ENCODE results near the gene FIBP. TPM values are rescaled to one million over a fixed set of nuclear protein-coding genes. Genes with fewer than 3 reads are reported as not detected.
A peak's percentile ranks its signal among the peaks of the same experiment; 100 is the strongest.

Gene FIBP
- total RNA-seq, 4 donors from 2014 or later, result 53.6 to 73.2 (median 63.7) TPM

DNA sequence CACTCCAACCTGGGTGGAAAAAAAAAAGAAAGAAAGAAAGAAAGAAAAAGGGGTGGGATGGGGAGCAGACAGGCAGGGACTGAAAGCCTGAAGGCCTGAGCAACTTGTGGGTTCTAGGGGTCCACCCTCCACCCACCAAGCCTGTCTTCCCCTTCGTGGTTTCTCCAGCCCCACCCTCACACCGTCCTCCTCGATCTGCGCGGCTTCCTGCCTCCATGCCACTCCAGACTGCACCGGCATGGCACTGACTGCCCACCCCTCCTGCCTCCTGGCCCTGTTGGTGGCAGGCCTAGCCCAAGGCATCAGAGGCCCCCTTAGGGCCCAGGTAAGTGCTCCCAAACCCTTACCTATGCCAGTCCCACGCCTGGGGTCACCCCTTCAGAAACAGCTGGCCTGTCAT is 8.7 kb downstream of the FIBP start, which contains the start of gene CTSW:
TSS of gene CTSW (plus strand) at position 221 of the 400 bp plus-strand sequence. CDS start at position 239, 18 bp downstream.
- Histone ChIP-seq H3K9me3 (no peaks in the 10 kb centered on the region), H3K36me3 (peaks cover 0 to 30% (median 0%) of the 10 kb centered on the region in 3 donors), H3K4me3 (no peak within 1 kb of the TSS), H3K27me3 (no peaks in the 10 kb centered on the region), H3K4me1 (peaks cover 0 to 6% (median under 1%) of the 10 kb centered on the region in 4 donors), H3K27ac (no peak within 1 kb of the TSS)
- TF ChIP-seq, protein P1, sequence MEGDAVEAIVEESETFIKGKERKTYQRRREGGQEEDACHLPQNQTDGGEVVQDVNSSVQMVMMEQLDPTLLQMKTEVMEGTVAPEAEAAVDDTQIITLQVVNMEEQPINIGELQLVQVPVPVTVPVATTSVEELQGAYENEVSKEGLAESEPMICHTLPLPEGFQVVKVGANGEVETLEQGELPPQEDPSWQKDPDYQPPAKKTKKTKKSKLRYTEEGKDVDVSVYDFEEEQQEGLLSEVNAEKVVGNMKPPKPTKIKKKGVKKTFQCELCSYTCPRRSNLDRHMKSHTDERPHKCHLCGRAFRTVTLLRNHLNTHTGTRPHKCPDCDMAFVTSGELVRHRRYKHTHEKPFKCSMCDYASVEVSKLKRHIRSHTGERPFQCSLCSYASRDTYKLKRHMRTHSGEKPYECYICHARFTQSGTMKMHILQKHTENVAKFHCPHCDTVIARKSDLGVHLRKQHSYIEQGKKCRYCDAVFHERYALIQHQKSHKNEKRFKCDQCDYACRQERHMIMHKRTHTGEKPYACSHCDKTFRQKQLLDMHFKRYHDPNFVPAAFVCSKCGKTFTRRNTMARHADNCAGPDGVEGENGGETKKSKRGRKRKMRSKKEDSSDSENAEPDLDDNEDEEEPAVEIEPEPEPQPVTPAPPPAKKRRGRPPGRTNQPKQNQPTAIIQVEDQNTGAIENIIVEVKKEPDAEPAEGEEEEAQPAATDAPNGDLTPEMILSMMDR (IDR thresholded peaks at IDR 0.05), result no peak
- TF ChIP-seq EP300 (IDR thresholded peaks at IDR 0.05) (no peak), POLR2A (IDR thresholded peaks at IDR 0.05) (no peak)
- DNase-seq (ENCODE audit: low spot score in 2 of 2), result no peak
- 48 to 56% methylated on average over 7 of the region's 7 CpGs for WGBS, 2 donors

GRCh38 chr11:65873318-65874156 is 14.7 kb downstream of the FIBP start:
- DNase-seq (ENCODE audit: low spot score in 2 of 2), result peak; percentile 93 to 97
- Histone ChIP-seq H3K27me3 (no peaks in the 10 kb centered on the region), H3K36me3 (peaks cover 0 to 24% (median 0%) of the 10 kb centered on the region in 3 donors), H3K4me1 (peaks cover 0 to 37% (median 12%) of the 10 kb centered on the region in 4 donors), H3K9me3 (no peaks in the 10 kb centered on the region), H3K4me3 (peak overlapping the region; percentile 44 to 69 (median 56)), H3K27ac (peak overlapping the region; percentile 84 to 95 (median 92))
- TF ChIP-seq EP300 (IDR thresholded peaks at IDR 0.05) (peak; percentile 76 to 91), POLR2A (IDR thresholded peaks at IDR 0.05) (peak; percentile 53 to 81)
- TF ChIP-seq, protein P1 (IDR thresholded peaks at IDR 0.05), result peak in 2 of 5 experiments; percentile 13 to 27
- 8 to 17% methylated on average over 24 to 52 of the region's 54 CpGs for WGBS, 2 donors

- H3K4me1 ChIP-seq, result peaks cover 0 to 42% (median 12%) of the 10 kb centered on the region in 4 donors
- H3K4me3 ChIP-seq, result peak within 1 kb of the TSS; percentile 44 to 69 (median 56)
Observed at GRCh38 chr11:65872586-65873317, 15.5 kb downstream of the FIBP start, which contains the start of gene EFEMP2. TSS of gene EFEMP2 (minus strand) at chr11:65872800. CDS start at chr11:65872354, 446 bp downstream.

DNA sequence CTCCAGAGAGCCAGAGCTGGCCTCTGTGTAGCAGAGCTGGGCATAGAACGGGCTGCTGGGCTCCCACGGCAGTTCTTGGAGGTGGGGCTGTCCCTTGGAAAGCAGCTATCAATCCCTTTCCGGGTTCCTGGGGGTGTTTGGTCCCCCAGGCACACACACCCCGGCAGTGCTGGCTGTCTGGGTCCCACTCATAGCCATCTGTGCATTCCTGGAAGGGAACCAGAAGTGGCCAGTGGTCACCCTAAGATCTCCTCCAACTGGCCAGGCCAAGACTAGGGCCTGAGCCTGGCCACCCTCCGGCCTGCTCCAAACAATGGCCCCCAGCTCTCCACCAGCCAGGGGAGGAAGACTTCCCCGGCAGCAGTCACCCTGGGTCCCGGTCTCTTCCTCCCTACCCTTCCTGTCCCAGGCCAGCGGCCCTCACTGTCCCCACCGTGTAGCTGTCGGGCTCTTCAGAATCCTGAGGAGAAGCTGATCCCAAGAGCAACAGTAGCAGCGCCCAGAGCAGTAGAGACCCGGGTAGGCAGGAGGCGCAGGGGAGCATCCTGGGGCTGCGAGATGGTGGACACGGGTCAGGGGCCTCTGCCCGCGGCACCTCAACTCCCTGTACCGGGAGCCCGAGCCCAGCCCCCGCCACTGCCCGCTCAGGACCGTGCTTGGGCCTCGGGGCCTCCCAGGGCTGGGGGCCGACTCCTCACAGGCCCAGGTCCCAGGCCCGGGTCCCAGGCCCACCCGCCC is 16.3 kb downstream of the FIBP start:
- H3K27ac ChIP-seq, result peak overlapping the region; percentile 84 to 95 (median 92)
- peaks cover 0 to 46% (median 12%) of the 10 kb centered on the region in 4 donors for H3K4me1 ChIP-seq
- peak overlapping the region; percentile 44 to 69 (median 56) for H3K4me3 ChIP-seq
- H3K27me3 ChIP-seq, result no peaks in the 10 kb centered on the region
- TF ChIP-seq, protein P1 (IDR thresholded peaks at IDR 0.05), result no peak
- TF ChIP-seq EP300 (IDR thresholded peaks at IDR 0.05), result no peak
- TF ChIP-seq POLR2A (IDR thresholded peaks at IDR 0.05), result no peak
- 15 to 16% methylated on average over 8 to 13 of the region's 26 CpGs for WGBS, 2 donors
- no peak for DNase-seq (ENCODE audit: low spot score in 2 of 2)
- no peaks in the 10 kb centered on the region for H3K9me3 ChIP-seq
- peaks cover 0 to 39% (median 0%) of the 10 kb centered on the region in 3 donors for H3K36me3 ChIP-seq

More at GRCh38 chr11:65872586-65873317, 15.5 kb downstream of the FIBP start, which contains the start of gene EFEMP2:
- DNase-seq (ENCODE audit: low spot score in 2 of 2), result no peak
- H3K36me3 ChIP-seq, result peaks cover 0 to 32% (median 0%) of the 10 kb centered on the region in 3 donors
- H3K27me3 ChIP-seq, result no peaks in the 10 kb centered on the region
- peak within 1 kb of the TSS; percentile 84 to 95 (median 92) for H3K27ac ChIP-seq
- no peak for TF ChIP-seq EP300 (IDR thresholded peaks at IDR 0.05)
- TF ChIP-seq, protein P1 (IDR thresholded peaks at IDR 0.05), result no peak
- no peak for TF ChIP-seq POLR2A (IDR thresholded peaks at IDR 0.05)
- H3K9me3 ChIP-seq, result no peaks in the 10 kb centered on the region
- 0 to 2% methylated on average over 15 to 22 of the region's 69 CpGs for WGBS, 2 donors
